HepG2 (cell line): Measurements from ENCODE around the gene IGFBP5. TPM values are rescaled to one million over a fixed set of nuclear protein-coding genes. Genes with fewer than 3 reads are reported as not detected.

Source experiments
- ARID4A ChIP-seq: sonication (generic); formaldehyde crosslinking; IDR thresholded peaks from 2 replicates; pipeline ENCODE4 v1.5.0; 2020; ENCODE audit warnings: mild to moderate bottlenecking, missing genetic modification reagents, borderline replicate concordance
- E2F5 ChIP-seq: sonication (generic); formaldehyde crosslinking; conservative IDR thresholded peaks from 2 replicates; pipeline ENCODE4 v1.4.0; 2020; ENCODE audit warnings: missing genetic modification reagents
- RBM22 ChIP-seq: fragments of 200-400 bp; formaldehyde crosslinking; optimal IDR thresholded peaks from 2 replicates; pipeline ENCODE3; 2017; ENCODE audit warnings: mild to moderate bottlenecking, low read length, moderate library complexity
- SETDB1 ChIP-seq: sonication (generic); formaldehyde crosslinking; IDR thresholded peaks from 2 replicates; pipeline ENCODE4 v1.5.1; 2020; ENCODE audit warnings: missing genetic modification reagents, mild to moderate bottlenecking, borderline replicate concordance
- SIN3A ChIP-seq: IDR thresholded peaks from 2 replicates; pipeline ENCODE4 v1.6.1; 2011; ENCODE audit warnings: low read depth, mild to moderate bottlenecking, control low read depth, low read length, borderline replicate concordance
- SP140L ChIP-seq: sonication (generic); formaldehyde crosslinking; IDR thresholded peaks from 2 replicates; pipeline ENCODE4 v1.4.0; 2020; ENCODE audit warnings: missing genetic modification reagents, borderline replicate concordance
- ZHX1 ChIP-seq: sonication (generic); formaldehyde crosslinking; IDR thresholded peaks from 2 replicates; pipeline ENCODE4 v1.8.1; 2022; ENCODE audit warnings: low read depth, mild to moderate bottlenecking, missing genetic modification reagents
- ZKSCAN8 ChIP-seq: IDR thresholded peaks from 2 replicates; pipeline ENCODE4 v1.6.1; 2016; ENCODE audit warnings: borderline replicate concordance, missing genetic modification reagents, missing compliant biosample characterization
- ZMYM3 ChIP-seq: sonication (generic); formaldehyde crosslinking; IDR thresholded peaks from 2 replicates; pipeline ENCODE4 v1.5.1; 2020; ENCODE audit warnings: mild to moderate bottlenecking, missing genetic modification reagents
- ZNF672 ChIP-seq: sonication (generic); formaldehyde crosslinking; IDR thresholded peaks from 2 replicates; pipeline ENCODE4 v1.8.1; 2022; ENCODE audit warnings: missing genetic modification reagents
- polyA plus RNA-seq, 8 experiments: library from polyadenylated mRNA; depleted of rRNA in 3 of 8; stranded (reverse) in 7 of 8; unstranded in 1 of 8; fragments of >200 nt; fragmentation: Illumina TruSeq in 4 of 8; extraction: Trizol in 4 of 8; gene quantifications; 2 replicates each; pipeline versions ENCODE4 v1.2.1 to v1.2.3, GENCODE V29; 2011 to 2016; ENCODE audit warnings: low read depth in 4 of 8, missing spikeins in 1 of 8, mixed read lengths in 1 of 8; ENCODE audit not compliant: insufficient read depth in 1 of 8
- total RNA-seq, 5 experiments: library from RNA; depleted of rRNA; stranded (reverse); fragments of >200 nt; fragmentation: Illumina TruSeq; extraction: Trizol; gene quantifications; 2 replicates each; pipeline ENCODE4 v1.2.3, GENCODE V29; 2016; ENCODE audit warnings: low read depth in 1 of 5

The IGFBP5 gene
- total and polyA plus RNA-seq, 2 of the 13 experiments (the other 11 are each of a cell fraction or from before 2014, with no cell fraction given), result 0.15 TPM; not detected in 1

DNA sequence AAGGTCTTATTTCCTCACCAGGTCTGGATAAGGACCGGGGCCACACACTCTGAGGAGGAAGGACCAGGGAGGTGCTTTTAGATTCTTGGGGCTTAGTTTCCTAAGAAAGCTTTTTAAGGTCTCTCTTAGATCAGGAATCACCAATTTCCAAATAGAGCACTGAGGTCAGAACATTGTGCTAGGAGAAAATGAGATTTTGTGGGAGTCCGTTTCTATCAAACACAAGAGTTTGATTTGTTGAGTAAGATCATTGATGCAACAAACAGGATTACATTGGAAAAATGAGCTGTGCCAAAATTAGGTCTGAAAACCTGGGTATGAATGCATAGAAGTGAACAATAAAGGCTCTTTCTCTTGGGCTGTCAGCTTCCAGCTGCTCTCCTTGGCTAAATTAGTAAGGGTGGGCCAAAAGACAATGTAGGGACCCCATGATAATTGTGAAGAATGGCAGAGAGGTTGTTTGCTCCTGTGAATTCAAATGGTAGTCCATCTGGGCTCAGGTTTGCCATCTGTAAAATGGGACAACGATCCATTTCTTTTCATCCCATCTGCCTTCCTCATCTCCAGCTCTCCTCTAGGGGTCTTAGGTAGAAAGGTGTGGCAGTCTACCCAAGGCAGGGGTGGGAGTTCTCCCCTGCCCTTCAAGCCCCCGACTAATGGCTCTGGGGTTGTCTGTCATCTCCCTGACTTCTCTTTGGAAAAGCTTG is 42.1 kb downstream of the IGFBP5 start (continued):
- TF ChIP-seq ARID4A (CRISPR knock-in tag) (no peak), SETDB1 (CRISPR knock-in tag) (no peak), ZMYM3 (CRISPR knock-in tag) (peak; percentile 76), ZKSCAN8 (no peak), E2F5 (CRISPR knock-in tag) (no peak), ZHX1 (CRISPR knock-in tag) (no peak), RBM22 (no peak), SP140L (no peak), ZNF672 (CRISPR knock-in tag) (no peak), SIN3A (no peak)
- TF ChIP-seq, all 625 proteins: peak for 3
